Measurements from ENCODE around the gene XRCC3. TPM values are rescaled to one million over a fixed set of nuclear protein-coding genes. Genes with fewer than 3 reads are reported as not detected.
A peak's percentile ranks its signal among the peaks of the same experiment; 100 is the strongest.

Gene XRCC3
- total RNA-seq, 1 donor from 2014 or later, result 5.6 TPM

DNA sequence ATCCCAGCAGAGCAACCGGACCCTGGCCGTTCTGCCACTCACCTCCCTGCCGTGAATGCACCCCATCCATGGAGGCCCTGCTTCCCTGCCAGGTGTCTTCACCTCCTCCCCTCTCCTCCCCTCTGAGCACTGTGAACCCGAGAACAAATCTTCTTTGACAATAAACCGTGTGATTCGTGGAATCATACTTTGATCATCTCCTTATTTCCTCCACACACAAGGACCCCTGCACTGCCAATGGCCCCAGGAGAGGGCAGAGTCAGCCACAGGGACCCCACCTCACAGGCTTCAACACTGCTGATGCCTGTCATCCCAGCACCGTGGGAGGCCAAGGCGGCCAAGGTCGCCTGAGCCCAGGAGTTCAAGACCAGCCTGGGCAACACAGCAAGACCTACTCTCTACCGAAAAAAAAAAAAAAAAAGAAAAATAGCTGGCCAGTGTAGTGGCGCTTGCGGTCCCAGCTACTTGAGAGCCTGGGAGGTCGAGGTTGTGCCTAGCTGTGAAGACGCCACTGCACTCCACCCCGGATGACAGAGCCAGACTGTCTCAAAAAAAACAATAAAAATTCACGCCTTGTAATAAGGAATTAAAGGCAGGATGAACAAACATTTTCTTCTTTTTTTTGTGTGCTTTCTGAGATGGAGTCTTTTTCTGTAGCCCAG lies 1.1 kb downstream of the XRCC3 start:
- ATAC-seq (no peak), DNase-seq (no peak)
- H3K4me3 ChIP-seq, result peak overlapping the region; percentile 70
- H3K4me1 ChIP-seq, result peaks cover 40% of the 10 kb centered on the region
- no peak overlapping the region for H3K27ac ChIP-seq
- no peaks in the 10 kb centered on the region for H3K9me3 ChIP-seq
- no peaks in the 10 kb centered on the region for H3K27me3 ChIP-seq
- no peak for TF ChIP-seq CTCF (IDR thresholded peaks at IDR 0.05)
- intact Hi-C loops (cut with DNase I), result no loop called here
- no peaks in the 10 kb centered on the region for H3K36me3 ChIP-seq

- Histone ChIP-seq H3K36me3 (no peaks in the 10 kb centered on the region), H3K4me1 (peaks cover 36% of the 10 kb centered on the region)
Measured at GRCh38 chr14:103713304-103714062, 1.8 kb downstream of the XRCC3 start.

DNA sequence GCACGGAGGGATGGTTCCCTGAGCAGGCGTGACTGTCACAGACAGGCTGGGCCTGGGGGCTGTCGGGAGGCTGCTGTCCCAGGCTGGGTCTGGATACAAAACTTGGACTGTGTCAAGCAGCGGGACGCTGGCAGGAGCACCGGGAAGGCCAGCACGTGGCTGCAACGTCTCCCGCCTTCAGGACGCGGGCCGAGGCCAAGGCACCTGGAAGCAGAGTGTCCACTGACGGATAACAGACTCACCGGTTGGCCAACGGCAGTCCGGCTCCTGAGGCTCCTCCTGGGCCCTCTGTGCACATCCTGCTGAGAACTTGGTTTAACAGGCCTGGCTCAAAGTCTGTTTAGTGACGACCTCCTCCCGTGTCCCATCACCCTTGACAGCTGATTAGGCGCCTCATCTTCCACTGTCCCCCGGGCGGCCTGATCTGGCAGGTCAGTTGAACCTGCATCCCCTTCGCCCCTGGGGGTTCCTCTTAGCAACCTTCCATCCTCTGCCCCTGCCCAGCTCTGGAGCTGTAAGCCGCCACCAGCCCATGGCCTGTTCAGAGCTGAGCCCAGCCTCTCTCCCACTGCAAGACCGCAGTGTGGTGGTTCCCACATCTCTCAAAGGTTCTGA lies 2.5 kb downstream of the XRCC3 start:
- no peak for TF ChIP-seq CTCF (IDR thresholded peaks at IDR 0.05)
- ATAC-seq (no peak), DNase-seq (no peak)
- intact Hi-C loops (cut with DNase I), result no loop called here
- Histone ChIP-seq H3K4me1 (peaks cover 32% of the 10 kb centered on the region), H3K27ac (peak overlapping the region; percentile 71), H3K27me3 (no peaks in the 10 kb centered on the region), H3K4me3 (no peak overlapping the region), H3K9me3 (no peaks in the 10 kb centered on the region), H3K36me3 (no peaks in the 10 kb centered on the region)

More at GRCh38 chr14:103713304-103714062, 1.8 kb downstream of the XRCC3 start:
- Histone ChIP-seq H3K4me3 (no peak overlapping the region), H3K27me3 (no peaks in the 10 kb centered on the region), H3K9me3 (no peaks in the 10 kb centered on the region), H3K27ac (peak overlapping the region; percentile 71)
- no peak for TF ChIP-seq CTCF (IDR thresholded peaks at IDR 0.05)
- ATAC-seq, result no peak
- intact Hi-C loops (cut with DNase I), result no loop called here
- no peak for DNase-seq

DNA sequence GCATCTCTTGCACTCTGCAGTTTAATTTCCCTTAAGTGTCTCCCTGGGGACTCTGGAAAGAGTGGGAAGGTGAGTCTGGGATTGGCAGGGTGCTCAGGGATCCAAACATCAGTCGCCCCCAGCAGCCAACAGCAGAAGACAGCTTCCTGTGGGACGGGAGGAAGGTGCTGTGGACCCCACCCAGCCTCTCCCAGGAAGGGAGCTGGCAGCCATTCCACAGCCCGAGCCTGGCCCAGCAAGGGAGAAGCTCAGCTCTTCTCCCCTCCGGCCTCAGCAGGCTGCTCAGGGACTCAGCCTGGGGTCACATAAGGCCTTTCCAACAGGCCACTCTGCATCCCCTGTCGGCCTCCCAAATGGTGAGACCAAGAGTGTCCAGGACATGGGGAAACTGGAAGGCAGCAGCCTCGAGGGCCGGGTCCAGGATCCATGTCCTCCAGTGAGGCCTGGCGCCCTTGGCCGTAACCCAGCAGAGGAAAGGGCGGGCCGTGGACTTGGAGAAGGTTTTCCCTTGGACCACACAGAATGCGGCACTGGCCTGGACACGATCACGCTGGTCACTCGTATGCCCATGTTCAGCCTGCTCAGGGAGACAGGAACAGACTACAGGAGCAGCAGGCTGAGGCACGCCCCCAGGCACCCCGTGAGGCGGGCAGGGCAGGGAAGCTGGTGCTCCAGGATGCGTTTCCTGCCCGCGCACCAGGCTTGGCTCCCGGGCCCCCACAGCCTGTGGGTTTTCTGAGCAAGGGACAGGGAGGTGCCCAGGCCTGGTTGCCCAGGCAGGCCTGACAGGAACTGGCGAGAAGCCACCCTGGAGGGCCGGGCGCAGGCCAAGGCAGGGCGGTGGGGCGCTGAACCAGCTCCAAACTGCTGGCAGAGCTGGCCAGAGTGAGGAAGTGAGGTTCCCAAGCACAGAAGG lies 3.5 kb downstream of the XRCC3 start:
- Histone ChIP-seq H3K27me3 (no peaks in the 10 kb centered on the region), H3K4me1 (peaks cover 24% of the 10 kb centered on the region), H3K9me3 (no peaks in the 10 kb centered on the region), H3K27ac (peak overlapping the region; percentile 71), H3K36me3 (no peaks in the 10 kb centered on the region), H3K4me3 (no peak overlapping the region)
- intact Hi-C loops (cut with DNase I), result no loop called here
- ATAC-seq (peak; percentile 1), DNase-seq (peak; percentile 79)
- TF ChIP-seq CTCF (IDR thresholded peaks at IDR 0.05), result no peak

GRCh38 chr14:103710771-103711377 lies 4.4 kb downstream of the XRCC3 start:
- no peaks in the 10 kb centered on the region for H3K9me3 ChIP-seq
- intact Hi-C loops (cut with DNase I), result no loop called here
- peak overlapping the region; percentile 71 for H3K27ac ChIP-seq
- H3K4me3 ChIP-seq, result no peak overlapping the region
- peaks cover 22% of the 10 kb centered on the region for H3K4me1 ChIP-seq
- no peak for ATAC-seq
- H3K27me3 ChIP-seq, result no peaks in the 10 kb centered on the region
- no peak for TF ChIP-seq CTCF (IDR thresholded peaks at IDR 0.05)
- H3K36me3 ChIP-seq, result no peaks in the 10 kb centered on the region
- DNase-seq, result no peak
